GM12878 (cell line): ENCODE results near the gene GMDS. TPM values are rescaled to one million over a fixed set of nuclear protein-coding genes. Genes with fewer than 3 reads are reported as not detected.

Experiments
- ATAC-seq: fragments of 200-7000 bp; cut with Tn5 transposase; 3 replicates; pipeline ENCODE4 v1.9.1; 2020; ENCODE audit warnings: mild to moderate bottlenecking, moderate library complexity
- BruUV-seq: library from RNA; stranded (reverse); fragments of 400-500 nt; replicated peaks from 2 replicates; lab custom pipeline; 2021; lab: Mats Ljungman, UMichigan
- CTCF ChIA-PET: fragments of 300-600 bp; sonication (Branson Sonifier 250); formaldehyde crosslinking; extraction: SDS; loops from one replicate; lab custom pipeline; 2021; ENCODE audit warnings: inconsistent platforms; lab: Yijun Ruan, JAX
- POLR2A ChIA-PET: fragments of 350-600 bp; formaldehyde crosslinking; extraction: SDS; loops from one replicate; lab custom pipeline; 2021; ENCODE audit warnings: inconsistent platforms; lab: Charles Lee
- RAD21 ChIA-PET: fragments of 300-600 bp; sonication (Branson Sonifier 250); formaldehyde crosslinking; loops from one replicate; lab custom pipeline; 2023; ENCODE audit warnings: antibody characterized with exemption; ENCODE audit not compliant: unreplicated experiment; lab: Charles Lee
- SMC1A ChIA-PET: fragments of 300-600 bp; sonication (Branson Sonifier 250); formaldehyde crosslinking; loops from one replicate; lab custom pipeline; 2023; ENCODE audit not compliant: unreplicated experiment, uncharacterized antibody; lab: Charles Lee
- DNase-seq: peaks from one replicate; pipeline ENCODE4 v3.0.0-alpha.2; 2011; ENCODE audit warnings: low read depth, low spot score
- FAIRE-seq: peaks from 3 replicates; lab custom pipeline; 2011; peaks lifted over from hg19 to GRCh38; lab: Jason Lieb, UNC
- H2AFZ ChIP-seq: 2 replicates; pipeline ENCODE4 v1.6.0; 2011; ENCODE audit warnings: low read depth, low read length, control low read depth; ENCODE audit not compliant: control insufficient read depth
- H3K27ac ChIP-seq: 2 replicates; pipeline ENCODE4 v1.5.1; 2011; ENCODE audit warnings: control low read depth; ENCODE audit not compliant: control insufficient read depth, insufficient read depth
- H3K27me3 ChIP-seq, 2 experiments: replicated peaks in 1 of 2; 2 replicates each; pipeline versions ENCODE4 v1.6.0 to v1.6.1; 2011; ENCODE audit warnings: low read length in 1 of 2; ENCODE audit not compliant: control insufficient read depth in 2 of 2, insufficient read depth in 2 of 2
- H3K36me3 ChIP-seq, 2 experiments: 2 replicates each; pipeline ENCODE4 v1.5.1; 2011; ENCODE audit warnings: low read length in 1 of 2; ENCODE audit not compliant: control insufficient read depth in 2 of 2, insufficient read depth in 2 of 2
- H3K4me1 ChIP-seq: 2 replicates; pipeline ENCODE4 v1.6.1; 2011; ENCODE audit warnings: mild to moderate bottlenecking, low read length, moderate library complexity, mixed read lengths; ENCODE audit not compliant: control insufficient read depth, insufficient read depth
- H3K4me2 ChIP-seq: 2 replicates; pipeline ENCODE4 v1.6.0; 2011; ENCODE audit warnings: control low read depth; ENCODE audit not compliant: control insufficient read depth, insufficient read depth
- H3K4me3 ChIP-seq: fragments of 200-600 bp; sonication (generic); 2 replicates; pipeline ENCODE4 v1.5.1; 2016
- H3K79me2 ChIP-seq: 2 replicates; pipeline ENCODE4 v1.6.0; 2011; ENCODE audit warnings: low read length; ENCODE audit not compliant: control insufficient read depth, insufficient read depth
- H3K9ac ChIP-seq: 2 replicates; pipeline ENCODE4 v1.8.0; 2011; ENCODE audit warnings: low read length, control low read depth, mixed read lengths; ENCODE audit not compliant: control insufficient read depth, insufficient read depth
- H3K9me3 ChIP-seq: replicated peaks from 3 replicates; pipeline ENCODE4 v1.5.1; 2011; ENCODE audit warnings: mild to moderate bottlenecking, low read length; ENCODE audit not compliant: control insufficient read depth, insufficient read depth
- H4K20me1 ChIP-seq: 2 replicates; pipeline ENCODE4 v1.6.0; 2011; ENCODE audit not compliant: control insufficient read depth, insufficient read depth
- EED ChIP-seq: sonication (generic); IDR thresholded peaks from 2 replicates; pipeline ENCODE4 v1.6.1; 2016; ENCODE audit warnings: antibody characterized with exemption, low read depth
- KDM1A ChIP-seq: fragments of 200-600 bp; sonication (generic); IDR thresholded peaks from 2 replicates; pipeline ENCODE4 v1.6.1; 2016; ENCODE audit warnings: borderline replicate concordance
- MEF2A ChIP-seq: IDR thresholded peaks from 2 replicates; pipeline ENCODE4 v1.6.1; 2011; ENCODE audit warnings: low read depth, mild to moderate bottlenecking, low read length, moderate library complexity; ENCODE audit not compliant: insufficient read depth
- MEF2B ChIP-seq: fragments of 450-650 bp; IDR thresholded peaks from 2 replicates; pipeline ENCODE4 v1.6.1; 2018; ENCODE audit warnings: mild to moderate bottlenecking, moderate library complexity; ENCODE audit not compliant: partially characterized antibody, poor library complexity, severe bottlenecking
- RELA ChIP-seq: fragments of 450-650 bp; IDR thresholded peaks from 2 replicates; pipeline ENCODE4 v1.8.0; 2014; ENCODE audit warnings: borderline replicate concordance; ENCODE audit not compliant: partially characterized antibody
- SREBF1 ChIP-seq: IDR thresholded peaks from 2 replicates; pipeline ENCODE4 v1.6.1; 2012; ENCODE audit warnings: mild to moderate bottlenecking, low read length
- TCF7 ChIP-seq: IDR thresholded peaks from 2 replicates; pipeline ENCODE4 v1.6.1; 2014; ENCODE audit warnings: antibody characterized with exemption, borderline replicate concordance
- whole genome bisulfite sequencing: methylation state at CpG from one replicate; pipeline ENCODE4 v1.1.6; 2016; ENCODE audit warnings: low lambda C conversion rate; ENCODE audit not compliant: insufficient replicate concordance, insufficient coverage; ENCODE audit errors: missing lambda C conversion rate; 5-methylcytosine and 5-hydroxymethylcytosine counted together
- in situ Hi-C: fragments of 300-500 bp; cut with MboI; formaldehyde crosslinking; loops from 9 replicates; pipeline ENCODE4 v1.14.3; 2018; ENCODE audit warnings: mixed read lengths
- intact Hi-C: fragments of 100-400 bp; cut with micrococcal nuclease; formaldehyde crosslinking; loops from one replicate; pipeline ENCODE4 v1.14.2; 2022; ENCODE audit not compliant: unreplicated experiment
- polyA plus RNA-seq, 11 experiments: library from polyadenylated mRNA; depleted of rRNA in 4 of 11; unstranded in 6 of 11; stranded (reverse) in 5 of 11; fragments of >200 nt; fragmentation: Nextera tagmentation in 4 of 11; fragmentation: Illumina TruSeq in 1 of 11; extraction: Ambion mirVana in 4 of 11; extraction: Trizol in 1 of 11; gene quantifications; 1 replicate in 1 of 11; 2 replicates in 10 of 11; pipeline versions ENCODE4 v1.2.1 to v1.2.3, GENCODE V29; 2011 to 2016; ENCODE audit warnings: inconsistent platforms in 2 of 11, missing spikeins in 2 of 11, low read depth in 1 of 11
- total RNA-seq, 4 experiments: library from RNA; depleted of rRNA in 3 of 4; stranded (reverse); fragments of >200 nt in 3 of 4; fragmentation: Illumina TruSeq in 1 of 4; extraction: Trizol in 1 of 4; gene quantifications; 2 replicates each; pipeline versions ENCODE4 v1.2.1 to v1.2.3, GENCODE V29; 2013 to 2021
- TF ChIP-seq, protein P1 (sequence below): fragments of 450-650 bp; IDR thresholded peaks from 2 replicates; pipeline ENCODE4 v1.6.1; 2017; ENCODE audit warnings: mild to moderate bottlenecking, moderate library complexity
- TF ChIP-seq, protein P2 (sequence below): fragments of 450-650 bp; IDR thresholded peaks from 2 replicates; pipeline ENCODE4 v1.6.1; 2017; ENCODE audit warnings: mild to moderate bottlenecking, low read depth, inconsistent platforms; ENCODE audit not compliant: poor library complexity, severe bottlenecking
- TF ChIP-seq, protein P3 (sequence below): fragments of 450-650 bp; IDR thresholded peaks from 2 replicates; pipeline ENCODE4 v1.6.1; 2017; ENCODE audit warnings: mild to moderate bottlenecking
- TF ChIP-seq, protein P4 (sequence below), 3 experiments: IDR thresholded peaks in 2 of 3; conservative IDR thresholded peaks in 1 of 3; 2 replicates each; pipeline ENCODE4 v1.5.1; 2011; ENCODE audit warnings: low read depth in 3 of 3, low read length in 3 of 3, mild to moderate bottlenecking in 3 of 3, control low read depth in 2 of 3, moderate library complexity in 2 of 3, inconsistent platforms in 1 of 3, mixed read lengths in 1 of 3; ENCODE audit not compliant: control insufficient read depth in 2 of 3, insufficient read depth in 1 of 3; ENCODE audit errors: extremely low read depth in 1 of 3

The GMDS gene
- total and polyA plus RNA-seq, 10 of the 15 experiments (the other 5 are each of a cell fraction or from before 2014, with no cell fraction given) = 0.61 to 53.8 (median 29.3) TPM

DNA sequence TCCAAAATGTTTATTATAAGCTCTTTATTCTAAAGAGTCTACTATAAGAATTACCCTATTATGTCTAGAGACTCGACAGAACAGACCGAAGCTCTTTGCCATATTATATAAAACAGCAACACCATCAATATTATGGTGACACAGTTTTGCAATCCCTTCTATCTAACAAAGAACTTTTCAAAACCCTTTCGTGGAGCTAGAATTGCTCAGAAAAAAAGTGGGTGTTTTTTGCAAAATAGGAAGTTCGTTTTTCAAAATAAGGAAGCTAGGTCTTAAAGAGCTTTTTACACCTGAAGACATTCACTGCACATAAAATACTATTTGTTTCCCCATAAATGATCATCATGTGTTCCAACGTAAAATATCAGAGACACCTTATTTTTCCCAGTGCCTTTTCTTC is 395.7 kb downstream of the GMDS start:
- ATAC-seq = no peak
- CTCF ChIA-PET = interaction anchor here (0.7 to 0.9 kb wide), 2 partner anchors 20 to 53 kb away, joined by 3 read pairs; no protein-coding TSS in a partner anchor

More for the DNA sequence above, 395.7 kb downstream of the GMDS start:
- intact Hi-C loops (loop anchor here (10.0 kb wide), 1 partner anchor 255 kb away; no protein-coding TSS in a partner anchor), in situ Hi-C loops (no loop called here)
- no peaks in the 10 kb centered on the region for H3K4me1 ChIP-seq
- no peaks in the 10 kb centered on the region; the same call in 2 of the 3 replicates for H3K9me3 ChIP-seq
- FAIRE-seq (peak; percentile 27), DNase-seq (no peak)
- no peak overlapping the region for H3K27ac ChIP-seq
- ChIA-PET RAD21 (interaction anchor here (1.1 to 1.2 kb wide), 2 partner anchors 8 to 63 kb away, joined by 3 read pairs; no protein-coding TSS in a partner anchor), POLR2A (no interaction called here), SMC1A (interaction anchor here (0.6 to 1.9 kb wide), 8 partner anchors 10 to 1838 kb away, joined by 3 to 5 read pairs (median 3); no protein-coding TSS in a partner anchor)
- no peak overlapping the region for H2AFZ ChIP-seq
- H3K36me3 ChIP-seq = no peaks in the 10 kb centered on the region
- no TSS peak for BruUV-seq
- no peak overlapping the region for H3K4me2 ChIP-seq
- H3K9ac ChIP-seq = no peak overlapping the region
- H3K27me3 ChIP-seq = no peaks in the 10 kb centered on the region
- WGBS = 47% methylated on average over 5 of the region's 5 CpGs
- H4K20me1 ChIP-seq = no peaks in the 10 kb centered on the region
- TF ChIP-seq MEF2A (no peak), EED (no peak), SREBF1 (no peak), TCF7 (no peak), MEF2B (no peak), KDM1A (no peak), RELA (no peak)
- TF ChIP-seq, protein P1, sequence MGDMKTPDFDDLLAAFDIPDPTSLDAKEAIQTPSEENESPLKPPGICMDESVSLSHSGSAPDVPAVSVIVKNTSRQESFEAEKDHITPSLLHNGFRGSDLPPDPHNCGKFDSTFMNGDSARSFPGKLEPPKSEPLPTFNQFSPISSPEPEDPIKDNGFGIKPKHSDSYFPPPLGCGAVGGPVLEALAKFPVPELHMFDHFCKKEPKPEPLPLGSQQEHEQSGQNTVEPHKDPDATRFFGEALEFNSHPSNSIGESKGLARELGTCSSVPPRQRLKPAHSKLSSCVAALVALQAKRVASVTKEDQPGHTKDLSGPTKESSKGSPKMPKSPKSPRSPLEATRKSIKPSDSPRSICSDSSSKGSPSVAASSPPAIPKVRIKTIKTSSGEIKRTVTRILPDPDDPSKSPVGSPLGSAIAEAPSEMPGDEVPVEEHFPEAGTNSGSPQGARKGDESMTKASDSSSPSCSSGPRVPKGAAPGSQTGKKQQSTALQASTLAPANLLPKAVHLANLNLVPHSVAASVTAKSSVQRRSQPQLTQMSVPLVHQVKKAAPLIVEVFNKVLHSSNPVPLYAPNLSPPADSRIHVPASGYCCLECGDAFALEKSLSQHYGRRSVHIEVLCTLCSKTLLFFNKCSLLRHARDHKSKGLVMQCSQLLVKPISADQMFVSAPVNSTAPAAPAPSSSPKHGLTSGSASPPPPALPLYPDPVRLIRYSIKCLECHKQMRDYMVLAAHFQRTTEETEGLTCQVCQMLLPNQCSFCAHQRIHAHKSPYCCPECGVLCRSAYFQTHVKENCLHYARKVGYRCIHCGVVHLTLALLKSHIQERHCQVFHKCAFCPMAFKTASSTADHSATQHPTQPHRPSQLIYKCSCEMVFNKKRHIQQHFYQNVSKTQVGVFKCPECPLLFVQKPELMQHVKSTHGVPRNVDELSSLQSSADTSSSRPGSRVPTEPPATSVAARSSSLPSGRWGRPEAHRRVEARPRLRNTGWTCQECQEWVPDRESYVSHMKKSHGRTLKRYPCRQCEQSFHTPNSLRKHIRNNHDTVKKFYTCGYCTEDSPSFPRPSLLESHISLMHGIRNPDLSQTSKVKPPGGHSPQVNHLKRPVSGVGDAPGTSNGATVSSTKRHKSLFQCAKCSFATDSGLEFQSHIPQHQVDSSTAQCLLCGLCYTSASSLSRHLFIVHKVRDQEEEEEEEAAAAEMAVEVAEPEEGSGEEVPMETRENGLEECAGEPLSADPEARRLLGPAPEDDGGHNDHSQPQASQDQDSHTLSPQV = no peak
- TF ChIP-seq, protein P2, sequence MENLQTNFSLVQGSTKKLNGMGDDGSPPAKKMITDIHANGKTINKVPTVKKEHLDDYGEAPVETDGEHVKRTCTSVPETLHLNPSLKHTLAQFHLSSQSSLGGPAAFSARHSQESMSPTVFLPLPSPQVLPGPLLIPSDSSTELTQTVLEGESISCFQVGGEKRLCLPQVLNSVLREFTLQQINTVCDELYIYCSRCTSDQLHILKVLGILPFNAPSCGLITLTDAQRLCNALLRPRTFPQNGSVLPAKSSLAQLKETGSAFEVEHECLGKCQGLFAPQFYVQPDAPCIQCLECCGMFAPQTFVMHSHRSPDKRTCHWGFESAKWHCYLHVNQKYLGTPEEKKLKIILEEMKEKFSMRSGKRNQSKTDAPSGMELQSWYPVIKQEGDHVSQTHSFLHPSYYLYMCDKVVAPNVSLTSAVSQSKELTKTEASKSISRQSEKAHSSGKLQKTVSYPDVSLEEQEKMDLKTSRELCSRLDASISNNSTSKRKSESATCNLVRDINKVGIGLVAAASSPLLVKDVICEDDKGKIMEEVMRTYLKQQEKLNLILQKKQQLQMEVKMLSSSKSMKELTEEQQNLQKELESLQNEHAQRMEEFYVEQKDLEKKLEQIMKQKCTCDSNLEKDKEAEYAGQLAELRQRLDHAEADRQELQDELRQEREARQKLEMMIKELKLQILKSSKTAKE = no peak
- TF ChIP-seq, protein P3, sequence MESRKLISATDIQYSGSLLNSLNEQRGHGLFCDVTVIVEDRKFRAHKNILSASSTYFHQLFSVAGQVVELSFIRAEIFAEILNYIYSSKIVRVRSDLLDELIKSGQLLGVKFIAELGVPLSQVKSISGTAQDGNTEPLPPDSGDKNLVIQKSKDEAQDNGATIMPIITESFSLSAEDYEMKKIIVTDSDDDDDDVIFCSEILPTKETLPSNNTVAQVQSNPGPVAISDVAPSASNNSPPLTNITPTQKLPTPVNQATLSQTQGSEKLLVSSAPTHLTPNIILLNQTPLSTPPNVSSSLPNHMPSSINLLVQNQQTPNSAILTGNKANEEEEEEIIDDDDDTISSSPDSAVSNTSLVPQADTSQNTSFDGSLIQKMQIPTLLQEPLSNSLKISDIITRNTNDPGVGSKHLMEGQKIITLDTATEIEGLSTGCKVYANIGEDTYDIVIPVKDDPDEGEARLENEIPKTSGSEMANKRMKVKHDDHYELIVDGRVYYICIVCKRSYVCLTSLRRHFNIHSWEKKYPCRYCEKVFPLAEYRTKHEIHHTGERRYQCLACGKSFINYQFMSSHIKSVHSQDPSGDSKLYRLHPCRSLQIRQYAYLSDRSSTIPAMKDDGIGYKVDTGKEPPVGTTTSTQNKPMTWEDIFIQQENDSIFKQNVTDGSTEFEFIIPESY = no peak
- TF ChIP-seq, protein P4, sequence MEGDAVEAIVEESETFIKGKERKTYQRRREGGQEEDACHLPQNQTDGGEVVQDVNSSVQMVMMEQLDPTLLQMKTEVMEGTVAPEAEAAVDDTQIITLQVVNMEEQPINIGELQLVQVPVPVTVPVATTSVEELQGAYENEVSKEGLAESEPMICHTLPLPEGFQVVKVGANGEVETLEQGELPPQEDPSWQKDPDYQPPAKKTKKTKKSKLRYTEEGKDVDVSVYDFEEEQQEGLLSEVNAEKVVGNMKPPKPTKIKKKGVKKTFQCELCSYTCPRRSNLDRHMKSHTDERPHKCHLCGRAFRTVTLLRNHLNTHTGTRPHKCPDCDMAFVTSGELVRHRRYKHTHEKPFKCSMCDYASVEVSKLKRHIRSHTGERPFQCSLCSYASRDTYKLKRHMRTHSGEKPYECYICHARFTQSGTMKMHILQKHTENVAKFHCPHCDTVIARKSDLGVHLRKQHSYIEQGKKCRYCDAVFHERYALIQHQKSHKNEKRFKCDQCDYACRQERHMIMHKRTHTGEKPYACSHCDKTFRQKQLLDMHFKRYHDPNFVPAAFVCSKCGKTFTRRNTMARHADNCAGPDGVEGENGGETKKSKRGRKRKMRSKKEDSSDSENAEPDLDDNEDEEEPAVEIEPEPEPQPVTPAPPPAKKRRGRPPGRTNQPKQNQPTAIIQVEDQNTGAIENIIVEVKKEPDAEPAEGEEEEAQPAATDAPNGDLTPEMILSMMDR (IDR thresholded peaks at IDR 0.05 in 2 of 3, conservative IDR thresholded peaks at IDR 0.05 in 1 of 3; ENCODE audit: control insufficient read depth in 2 of 3, extremely low read depth in 1 of 3, insufficient read depth in 1 of 3, low read depth in 3 of 3, low read length in 3 of 3) = no peak
- H3K4me3 ChIP-seq = no peak overlapping the region
- H3K79me2 ChIP-seq = no peaks in the 10 kb centered on the region
